NCI-H1417 treated with DMSO at 0.1 percent for 48 hours (cell line): ENCODE data around the gene PAQR6.
"Not testable (repeated sequence)": the region's sequence is repeated elsewhere in the genome, so short reads cannot be mapped to it uniquely, and the experiment has no call there.

Source experiments
- DNase-seq: peaks from one replicate; lab custom pipeline; 2025; lab: John Stamatoyannopoulos, UW

Gene PAQR6

DNA sequence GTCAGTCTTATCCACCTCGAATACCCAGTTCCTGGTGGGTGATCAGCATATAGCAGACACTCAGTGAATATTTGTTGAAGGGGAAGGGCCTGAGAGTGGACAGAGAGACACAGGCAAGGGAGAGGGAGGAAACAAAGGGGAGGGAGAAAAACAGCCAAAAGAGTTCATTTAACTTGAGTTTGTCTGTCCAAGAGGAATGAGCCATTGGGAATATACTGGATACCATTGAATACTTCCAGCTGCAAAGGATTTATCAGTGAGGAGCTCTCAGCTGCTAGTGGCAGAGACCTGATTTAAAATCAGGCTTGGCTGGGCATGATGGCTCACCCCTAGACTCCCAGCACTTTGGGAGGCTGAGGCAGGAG lies 17.4 kb downstream of the PAQR6 start:
- DNase-seq: no peak

DNA sequence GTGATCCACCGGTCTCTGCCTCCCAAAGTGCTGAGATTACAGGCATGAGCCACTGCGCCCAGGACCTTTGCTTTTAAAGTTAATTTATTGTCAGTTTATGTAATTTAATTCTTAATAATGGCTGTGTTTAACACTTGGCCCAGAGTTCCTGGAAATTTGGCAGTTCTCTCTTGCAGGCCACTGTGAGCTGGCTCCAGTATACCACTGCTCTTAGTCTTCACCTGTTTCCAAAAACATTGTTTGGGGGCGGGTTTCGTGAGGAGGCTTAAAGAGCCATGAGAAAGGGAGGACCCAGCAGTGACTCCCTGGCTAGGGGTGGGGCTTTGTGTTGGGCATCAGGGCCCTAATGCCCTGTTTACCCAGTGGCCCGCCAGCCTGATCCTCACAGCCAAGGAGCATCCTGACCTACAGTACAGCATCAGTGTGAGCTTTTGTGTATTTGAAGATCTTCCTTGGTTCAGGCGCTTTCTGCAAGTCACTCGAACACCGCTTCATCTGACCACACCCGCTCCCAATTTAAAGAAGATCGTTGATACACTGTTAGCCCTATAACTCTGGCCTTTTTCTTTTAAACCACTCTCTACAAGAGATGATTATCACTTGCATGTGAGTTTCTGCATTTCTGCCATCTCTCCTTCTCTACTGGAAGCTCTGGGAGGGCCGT lies 17.9 kb downstream of the PAQR6 start:
- no peak for DNase-seq

DNA sequence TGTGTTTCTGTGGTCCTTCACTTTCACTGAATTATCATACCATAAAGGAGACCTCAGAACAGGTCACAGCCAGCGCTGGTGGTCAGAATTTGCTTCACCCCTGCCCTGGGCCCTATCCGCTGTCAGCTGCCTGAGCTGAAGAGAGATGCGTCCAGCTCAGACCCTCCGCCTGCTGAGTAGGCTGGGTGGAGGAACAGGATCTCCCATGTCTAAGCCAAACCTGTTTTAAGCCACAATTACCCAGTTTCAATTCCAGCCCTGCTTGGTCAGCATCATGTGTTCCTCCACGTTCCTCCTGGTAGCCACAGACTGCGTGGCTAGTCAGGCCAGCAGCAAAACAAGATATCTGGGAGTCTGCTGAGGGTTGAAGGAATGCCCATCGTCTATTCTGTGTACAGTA lies 19.4 kb downstream of the PAQR6 start:
- DNase-seq: no peak

DNA sequence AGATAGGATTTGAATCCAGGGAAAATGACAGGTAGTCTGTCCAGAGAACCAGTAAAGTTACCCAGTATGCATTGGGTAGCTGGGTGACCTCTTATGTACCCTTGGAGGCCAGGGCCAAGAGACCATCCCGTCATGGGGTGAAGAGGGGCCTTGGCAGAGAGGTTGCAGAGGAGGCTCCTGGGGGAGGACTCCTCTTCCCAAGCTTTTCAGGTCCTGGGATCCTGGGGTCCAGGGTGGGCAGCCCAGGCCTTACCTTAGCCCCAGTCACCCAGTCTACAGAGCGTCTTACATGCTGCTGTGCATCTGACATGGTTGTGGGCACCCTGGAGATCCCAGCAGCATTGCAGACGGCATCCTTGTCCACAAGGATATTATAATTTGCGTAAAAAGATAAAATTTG lies 21.1 kb downstream of the PAQR6 start:
- DNase-seq: no peak

DNA sequence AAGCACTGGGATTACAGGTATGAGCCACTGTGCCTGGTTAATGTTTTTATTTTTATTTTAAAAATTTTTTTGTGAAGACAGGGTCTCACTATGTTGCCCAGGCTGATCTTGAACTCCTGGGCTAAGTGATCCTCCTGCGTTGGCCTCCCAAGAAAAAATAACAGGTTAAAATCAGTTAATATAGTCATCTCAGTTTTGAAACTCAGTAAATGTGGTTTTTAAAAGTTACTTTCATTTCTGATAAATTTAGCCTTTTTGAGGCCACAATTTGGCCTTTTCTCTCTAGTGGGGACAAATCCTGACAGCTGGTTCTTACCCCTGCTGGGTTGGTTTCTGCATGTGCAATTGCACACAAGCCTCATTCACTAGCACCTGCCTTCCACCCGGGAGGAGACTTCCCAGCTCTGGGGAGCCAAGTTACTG lies 21.7 kb downstream of the PAQR6 start:
- no peak for DNase-seq

DNA sequence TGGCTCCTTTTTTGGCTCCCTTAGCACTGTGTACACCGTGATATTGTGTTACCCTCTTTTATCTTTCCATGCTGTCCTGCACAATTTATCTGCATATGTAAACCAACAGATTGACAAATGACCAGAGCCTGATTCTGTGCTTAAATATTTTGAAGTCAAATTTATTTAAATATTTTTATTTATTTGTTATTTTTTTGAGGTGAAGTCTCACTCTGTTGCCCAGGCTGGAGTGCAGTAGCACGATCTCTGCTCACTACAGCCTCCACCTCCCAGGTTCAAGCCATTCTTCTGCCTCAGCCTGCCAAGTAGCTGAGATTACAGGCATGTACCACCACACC lies 22.2 kb downstream of the PAQR6 start:
- DNase-seq: no peak

DNA sequence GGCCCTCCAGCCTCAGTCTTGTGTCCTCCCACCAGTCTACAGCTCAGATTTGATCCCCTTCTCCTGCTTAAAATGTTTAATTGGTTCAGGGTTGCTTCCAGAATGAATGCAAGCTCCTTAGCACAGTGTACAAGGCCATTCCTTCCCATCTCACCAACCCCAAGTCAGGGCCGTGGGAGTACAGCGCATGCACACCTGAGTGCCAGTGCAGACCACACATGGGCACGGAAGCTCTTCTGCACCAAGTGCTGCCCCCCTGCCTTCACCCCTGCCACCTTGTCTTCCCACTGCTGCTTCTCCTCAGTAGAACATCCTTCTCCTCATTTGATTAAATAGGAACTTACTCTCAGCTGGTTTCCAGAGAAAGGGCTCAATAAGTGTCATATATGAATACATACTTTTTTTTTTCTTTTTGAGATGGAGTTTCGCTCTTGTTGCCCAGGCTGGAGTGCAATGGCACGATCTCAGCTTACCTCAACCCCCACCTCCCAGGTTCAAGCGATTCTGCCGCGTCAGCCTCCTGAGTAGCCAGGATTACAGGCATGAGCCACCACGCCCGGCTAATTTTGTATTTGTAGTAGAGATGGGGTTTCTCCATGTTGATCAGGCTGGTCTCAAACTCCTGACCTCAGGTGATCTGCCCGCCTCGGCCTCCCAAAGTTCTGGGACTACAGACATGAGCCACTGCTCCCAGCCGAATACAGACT lies 25.7 kb downstream of the PAQR6 start:
- no peak for DNase-seq

DNA sequence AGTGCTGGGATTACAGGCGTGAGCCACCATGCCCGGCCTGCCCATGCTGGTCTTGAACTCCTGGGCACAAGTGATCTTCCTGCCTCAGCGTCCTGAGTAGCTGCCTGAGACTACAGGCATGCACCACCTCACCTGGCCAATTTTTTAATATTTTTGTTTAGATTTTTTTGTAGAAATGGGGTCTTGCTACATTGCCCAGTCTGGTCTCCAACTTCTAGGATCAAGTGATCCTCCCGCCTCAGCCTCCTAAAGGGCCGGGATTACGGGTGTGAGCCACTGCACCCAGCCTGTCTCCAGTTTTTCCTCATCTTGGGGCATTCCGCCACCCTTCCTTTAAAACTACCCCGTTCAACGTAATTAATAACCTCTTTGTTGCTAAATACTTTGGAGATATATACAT lies 27.6 kb downstream of the PAQR6 start:
- no peak for DNase-seq

DNA sequence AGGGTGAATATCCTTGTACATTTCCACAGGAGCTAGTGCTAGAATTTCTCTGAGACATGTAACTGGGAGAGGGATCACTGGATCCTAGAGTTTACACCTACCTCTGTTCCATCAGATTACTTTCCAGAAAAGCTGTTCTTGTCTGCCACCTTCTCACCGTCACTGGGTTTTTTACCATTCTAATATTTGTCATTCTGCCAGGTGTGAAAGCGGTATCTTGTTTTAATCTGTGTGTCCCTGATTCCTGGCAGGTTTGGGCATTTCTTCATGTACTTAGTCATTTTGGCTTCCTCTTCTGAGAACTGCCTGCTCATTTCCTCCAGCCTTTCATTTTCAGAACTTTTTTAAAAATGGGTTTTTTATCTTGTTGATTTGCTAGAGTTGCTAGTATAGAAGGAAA lies 30.0 kb downstream of the PAQR6 start:
- DNase-seq: no peak

DNA sequence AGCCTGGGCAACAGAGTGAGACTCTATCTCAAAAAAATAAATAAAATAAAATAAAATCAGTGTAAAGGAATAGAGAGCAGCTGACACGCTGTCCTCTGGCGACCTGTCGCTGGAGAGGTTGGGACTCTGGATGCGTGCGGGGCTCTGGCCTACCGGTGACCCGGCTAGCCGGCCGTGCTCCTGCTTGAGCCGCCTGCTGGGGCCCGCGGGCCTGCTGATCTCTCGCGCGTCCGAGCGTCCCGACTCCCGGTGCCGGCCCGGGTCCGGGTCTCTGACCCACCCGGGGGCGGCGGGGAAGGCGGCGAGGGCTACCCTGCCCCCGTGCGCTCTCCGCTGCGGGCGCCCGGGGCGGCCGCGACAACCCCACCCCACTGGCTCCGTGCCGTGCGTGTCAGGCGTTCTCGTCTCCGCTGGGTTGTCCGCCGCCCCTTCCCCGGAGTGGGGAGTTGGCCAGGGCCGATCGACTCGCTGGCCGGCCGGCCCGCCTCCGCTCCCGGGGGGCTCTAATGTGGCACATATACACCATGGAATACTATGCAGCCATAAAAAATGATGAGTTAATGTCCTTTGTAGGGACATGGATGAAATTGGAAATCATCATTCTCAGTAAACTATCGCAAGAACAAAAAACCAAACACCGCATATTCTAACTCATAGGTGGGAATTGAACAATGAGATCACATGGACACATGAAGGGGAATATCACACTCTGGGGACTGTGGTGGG lies 31.3 kb downstream of the PAQR6 start:
- DNase-seq: not testable (repeated sequence)

DNA sequence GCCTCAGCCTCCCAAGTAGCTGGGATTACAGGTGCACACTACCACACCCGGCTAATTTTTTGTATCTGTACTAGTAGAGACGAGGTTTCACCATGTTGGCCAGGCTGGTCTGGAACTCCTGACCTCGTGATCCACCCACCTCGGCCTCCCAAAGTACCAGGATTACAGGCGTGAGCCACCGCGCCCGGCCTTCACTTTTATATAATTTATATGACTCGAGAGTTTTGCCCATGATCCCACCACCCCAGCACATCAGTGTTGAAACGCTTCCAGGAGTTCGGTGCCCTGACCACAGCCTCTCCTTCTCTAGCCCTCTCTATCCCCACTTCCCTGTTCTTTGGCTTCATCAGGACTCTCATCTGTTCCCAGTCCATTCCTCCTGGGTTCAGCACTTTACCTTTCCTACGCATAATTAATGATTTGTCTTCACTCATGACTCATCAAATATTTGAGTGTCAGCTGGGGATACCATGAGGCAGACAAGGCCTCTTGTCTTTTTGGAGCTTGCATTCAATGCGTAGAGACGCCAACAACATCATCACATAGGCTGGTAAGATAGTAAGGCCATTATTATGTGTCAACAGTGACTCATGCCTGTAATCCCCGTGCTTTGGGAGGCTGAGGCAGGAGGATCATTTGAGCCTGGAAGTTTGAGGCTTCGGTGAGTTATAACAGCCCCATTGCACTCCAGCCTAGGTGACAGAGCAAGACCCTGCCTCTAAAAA lies 33.7 kb downstream of the PAQR6 start:
- DNase-seq: no peak

DNA sequence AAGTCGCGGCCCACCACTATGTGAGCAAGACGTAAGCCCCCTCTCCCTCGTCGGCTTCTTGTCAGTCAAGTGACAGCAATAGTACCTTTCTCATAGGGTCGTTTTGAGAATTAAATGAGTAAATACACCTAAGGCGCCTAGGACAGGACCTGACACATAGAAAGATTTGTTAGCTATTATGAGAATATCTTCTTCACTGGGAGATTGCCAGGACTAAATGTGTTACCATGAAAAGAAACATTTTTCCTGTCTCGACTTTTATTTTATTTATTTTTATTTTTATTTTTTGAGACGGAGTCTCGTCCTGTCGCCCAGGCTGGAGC lies 34.3 kb downstream of the PAQR6 start:
- DNase-seq: no peak

DNA sequence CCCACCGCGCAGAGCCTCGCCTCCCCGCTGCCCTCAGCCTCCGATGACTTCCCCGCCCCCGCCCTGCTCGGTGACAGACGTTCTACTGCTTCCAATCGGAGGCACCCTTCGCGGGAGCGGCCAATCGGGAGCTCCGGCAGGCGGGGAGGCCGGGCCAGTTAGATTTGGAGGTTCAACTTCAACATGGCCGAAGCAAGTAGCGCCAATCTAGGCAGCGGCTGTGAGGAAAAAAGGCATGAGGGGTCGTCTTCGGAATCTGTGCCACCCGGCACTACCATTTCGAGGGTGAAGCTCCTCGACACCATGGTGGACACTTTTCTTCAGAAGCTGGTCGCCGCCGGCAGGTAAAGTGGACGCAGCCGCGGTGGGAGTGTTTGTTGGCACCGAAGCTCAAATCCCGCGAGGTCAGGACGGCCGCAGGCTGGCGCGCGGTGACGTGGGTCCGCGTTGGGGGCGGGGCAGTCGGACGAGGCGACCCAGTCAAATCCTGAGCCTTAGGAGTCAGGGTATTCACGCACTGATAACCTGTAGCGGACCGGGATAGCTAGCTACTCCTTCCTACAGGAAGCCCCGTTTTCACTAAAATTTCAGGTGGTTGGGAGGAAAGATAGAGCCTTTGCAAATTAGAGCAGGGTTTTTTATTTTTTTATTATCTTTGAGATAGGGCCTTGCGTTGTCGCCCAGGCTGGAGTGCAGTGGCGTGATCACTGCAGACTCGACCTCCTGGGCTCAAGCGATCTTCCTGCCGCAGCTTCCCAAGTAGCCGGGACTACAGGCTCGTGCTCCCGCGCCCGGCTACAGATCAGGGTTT lies 34.8 kb downstream of the PAQR6 start, which contains the start of gene PMF1:
PMF1 (plus strand) TSS at position 175 of the 811 bp plus-strand sequence; CDS start at position 184, 9 bp downstream.
- peak; percentile 86 for DNase-seq

DNA sequence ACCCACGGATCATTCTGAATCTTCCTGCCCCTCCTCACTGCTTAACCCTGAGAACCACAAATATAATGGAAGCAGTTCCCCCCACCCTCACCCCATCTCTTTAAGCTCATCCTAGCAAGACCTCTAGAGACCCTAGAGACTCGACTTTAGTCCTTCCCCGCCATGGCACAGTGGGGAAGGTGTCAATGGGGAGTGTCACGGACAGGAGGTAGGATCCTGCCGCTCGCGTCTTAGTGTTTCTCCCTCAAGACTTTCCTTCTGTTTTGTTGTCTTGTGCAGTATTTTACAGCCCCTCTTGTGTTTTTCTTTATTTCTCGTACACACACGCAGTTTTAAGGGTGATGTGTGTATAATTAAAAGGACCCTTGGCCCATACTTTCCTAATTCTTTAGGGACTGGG lies 35.7 kb downstream of the PAQR6 start:
- no peak for DNase-seq

DNA sequence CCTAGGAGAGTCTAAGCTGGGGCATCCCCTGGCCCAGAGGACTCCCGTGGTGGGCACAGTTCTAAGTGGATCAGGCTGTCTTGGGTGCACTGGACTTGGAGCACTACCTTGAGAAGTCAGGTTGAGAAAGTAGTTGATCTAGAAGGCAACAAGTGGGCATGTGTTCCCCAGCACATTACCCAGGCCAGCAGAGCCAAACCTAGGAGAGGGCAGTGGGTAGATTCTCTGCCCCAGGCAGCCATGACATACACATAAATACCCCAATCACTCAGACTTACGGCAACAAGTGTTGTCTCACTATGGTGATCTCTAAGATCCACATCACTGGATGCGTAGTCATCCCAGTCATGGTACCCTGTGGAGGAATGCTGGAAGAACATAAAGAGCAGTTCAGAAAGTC lies 36.6 kb downstream of the PAQR6 start:
- no peak for DNase-seq

DNA sequence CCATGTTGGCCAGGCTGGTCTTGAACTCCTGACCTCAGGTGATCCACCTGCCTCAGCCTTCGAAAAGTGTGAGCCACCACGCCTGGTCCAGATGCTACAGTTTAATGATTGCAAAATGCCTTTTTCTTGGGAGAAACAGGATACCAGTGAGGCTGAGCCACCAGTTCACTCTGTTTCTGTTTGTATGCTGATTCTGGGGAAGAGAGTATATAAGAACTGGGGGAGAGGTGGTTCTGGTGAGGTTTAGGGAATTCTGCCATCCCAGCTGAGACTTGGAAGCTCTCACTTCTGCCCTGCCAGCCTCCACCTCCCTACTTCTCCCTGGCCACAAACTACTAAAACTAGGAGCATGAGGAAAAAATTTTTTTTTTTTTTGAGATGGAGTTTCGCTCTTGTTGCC lies 43.2 kb downstream of the PAQR6 start:
- DNase-seq: no peak

DNA sequence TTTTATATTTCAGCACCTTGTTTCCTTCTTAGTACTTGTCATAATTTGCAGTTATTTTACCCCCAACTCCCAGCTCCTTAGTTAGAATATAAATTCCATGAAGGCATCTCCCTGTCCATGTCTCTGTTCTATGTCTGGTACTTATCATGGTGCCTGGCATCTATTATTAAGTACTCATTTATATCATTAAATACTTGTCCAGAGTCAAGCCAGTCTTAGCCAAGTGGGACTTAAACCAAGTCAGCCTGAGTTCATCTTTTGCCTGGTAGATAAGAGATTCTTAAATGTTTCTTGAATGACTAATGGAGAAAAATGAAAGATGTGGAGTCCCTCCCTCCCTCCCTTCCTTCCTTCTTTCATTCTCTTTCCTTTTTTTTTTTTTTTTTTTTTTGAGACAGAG lies 44.5 kb downstream of the PAQR6 start:
- no peak for DNase-seq

DNA sequence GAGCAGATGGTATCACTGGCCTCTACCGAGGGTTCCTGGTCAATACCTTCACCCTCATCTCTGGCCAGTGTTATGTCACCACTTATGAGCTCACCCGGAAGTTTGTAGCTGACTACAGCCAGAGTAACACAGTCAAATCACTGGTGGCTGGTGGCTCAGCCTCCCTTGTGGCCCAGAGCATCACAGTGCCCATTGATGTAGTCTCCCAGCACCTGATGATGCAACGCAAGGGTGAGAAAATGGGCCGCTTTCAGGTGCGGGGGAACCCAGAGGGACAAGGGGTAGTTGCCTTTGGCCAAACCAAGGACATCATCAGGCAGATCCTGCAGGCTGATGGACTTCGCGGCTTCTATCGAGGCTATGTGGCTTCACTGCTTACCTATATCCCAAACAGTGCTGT lies 47.8 kb downstream of the PAQR6 start:
- DNase-seq: no peak

DNA sequence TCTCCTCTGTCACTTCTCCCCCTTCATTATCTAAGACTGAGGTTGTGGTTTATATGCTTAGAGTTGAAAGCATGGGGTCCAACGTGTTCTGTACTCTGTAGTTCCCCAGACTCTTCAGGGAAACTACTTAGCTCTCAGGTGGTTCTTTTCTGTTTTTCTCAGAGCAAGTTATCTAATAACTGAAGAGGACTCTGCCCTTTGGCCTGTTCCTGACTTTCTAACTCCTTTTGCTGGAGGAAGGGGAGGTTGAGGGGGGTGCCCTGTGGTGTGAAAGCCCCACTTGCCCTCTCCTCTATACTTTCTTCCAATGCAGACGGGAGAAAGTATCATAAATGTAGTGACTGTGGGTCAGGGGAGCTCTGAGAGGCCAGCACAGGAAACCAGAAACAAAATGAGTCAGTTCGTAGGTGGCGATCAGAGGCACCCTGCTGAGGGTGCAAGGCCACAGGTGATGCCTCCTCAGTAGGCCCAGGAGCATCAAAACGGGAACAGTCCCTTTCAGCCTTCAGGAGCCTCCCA lies 49.0 kb downstream of the PAQR6 start:
- no peak for DNase-seq

DNA sequence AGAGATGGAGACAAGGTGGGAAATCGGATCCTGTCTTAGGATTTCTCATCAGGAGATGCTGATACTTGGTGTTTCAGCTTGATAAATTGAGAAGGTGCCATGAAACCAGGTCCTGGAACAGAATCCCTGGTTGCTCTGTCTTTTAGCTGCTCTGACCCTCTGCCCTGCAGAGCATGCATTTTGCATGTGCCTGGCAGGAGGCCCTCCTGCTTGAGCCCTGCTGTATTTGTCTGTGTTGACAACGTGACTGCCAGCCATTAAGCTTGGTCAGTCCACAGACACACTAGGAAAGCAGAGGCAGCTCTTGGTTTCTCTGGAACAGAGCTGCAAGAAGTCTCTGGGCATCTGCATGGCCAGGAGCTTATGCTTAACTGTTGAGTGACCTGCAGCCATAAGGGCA lies 51.4 kb downstream of the PAQR6 start:
- no peak for DNase-seq

DNA sequence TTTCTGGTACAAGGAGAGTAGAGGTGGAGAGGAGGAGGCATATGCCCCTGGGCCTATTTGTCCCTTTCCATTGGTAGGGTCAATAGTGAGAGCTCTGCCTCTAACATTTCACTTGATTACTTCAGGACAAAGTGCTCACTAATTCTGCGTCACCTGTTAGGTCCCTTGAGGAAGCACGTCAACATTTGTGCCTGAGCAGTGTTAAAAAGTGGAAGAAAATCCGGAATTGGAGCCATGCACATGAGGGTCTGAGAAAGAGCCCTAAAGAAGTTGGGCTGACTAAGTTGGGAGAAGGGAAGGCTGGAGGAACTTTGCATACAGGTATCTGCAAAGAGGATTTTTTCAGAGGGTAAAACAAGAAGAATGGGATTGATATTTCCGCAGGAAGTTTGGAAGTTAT lies 52.0 kb downstream of the PAQR6 start:
- no peak for DNase-seq

DNA sequence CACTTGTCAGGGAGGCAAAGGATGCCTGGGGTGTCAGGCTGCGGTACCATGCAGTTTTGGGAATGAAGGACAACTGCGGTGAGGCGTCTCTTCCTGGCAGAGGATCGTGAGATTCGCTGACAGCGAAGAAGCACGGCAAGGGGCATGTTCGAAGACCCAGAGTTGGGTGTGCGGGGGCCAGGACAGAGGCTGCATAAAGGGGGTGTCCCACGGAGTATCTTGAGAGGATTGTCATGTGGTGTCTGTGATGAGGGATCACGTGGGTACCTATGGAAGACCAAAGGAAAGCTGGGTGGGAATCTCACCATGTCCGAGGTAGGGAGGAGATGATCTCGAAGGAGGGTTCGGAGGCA lies 53.6 kb downstream of the PAQR6 start:
- no peak for DNase-seq
